Activated T-helper 1 cell treated with anti-CD3 and anti-CD28 coated beads, Interleukin-12 subunit alpha, Interleukin-12 subunit beta, Interleukin-2, Interleukin-4 antibody, amounts not matched to agents 30 ng/mL and 10 ng/mL and 1 ng/mL, durations not matched to agents 14 hours and 24 hours and 36 hours (primary cell): ENCODE results near the gene B4GALT3. TPM values are rescaled to one million over a fixed set of nuclear protein-coding genes. Genes with fewer than 3 reads are reported as not detected.
A peak's percentile ranks its signal among the peaks of the same experiment; 100 is the strongest.

ENCODE experiments used
- DNase-seq: peaks from one replicate; pipeline ENCODE4 v3.0.0; 2021; ENCODE audit warnings: low spot score
- H3K27ac Mint-ChIP-seq: one replicate; pipeline ENCODE4 v1.8.0; 2021; ENCODE audit warnings: mild to moderate bottlenecking, mixed read lengths
- H3K27me3 Mint-ChIP-seq: one replicate; pipeline ENCODE4 v1.8.0; 2022; ENCODE audit warnings: mild to moderate bottlenecking, moderate library complexity, mixed read lengths; ENCODE audit not compliant: insufficient read depth
- H3K36me3 Mint-ChIP-seq: one replicate; pipeline ENCODE4 v1.8.0; 2021; ENCODE audit warnings: low read depth, mixed read lengths
- H3K4me1 Mint-ChIP-seq: one replicate; pipeline ENCODE4 v1.8.0; 2021; ENCODE audit warnings: low read depth, mixed read lengths
- H3K4me3 Mint-ChIP-seq: one replicate; pipeline ENCODE4 v1.8.0; 2021; ENCODE audit warnings: mild to moderate bottlenecking, moderate library complexity, mixed read lengths
- H3K9me3 Mint-ChIP-seq: one replicate; pipeline ENCODE4 v1.8.0; 2021; ENCODE audit warnings: mixed read lengths
- intact Hi-C: fragments of 100-400 bp; cut with micrococcal nuclease; formaldehyde crosslinking; loops from one replicate; pipeline ENCODE4 v1.15.1; 2024
- total RNA-seq: library from RNA; stranded (reverse); gene quantifications from 2 replicates; pipeline ENCODE4 v1.2.3, GENCODE V29; 2022

B4GALT3 gene
- total RNA-seq, 1 donor from 2014 or later, result 68.2 TPM

DNA sequence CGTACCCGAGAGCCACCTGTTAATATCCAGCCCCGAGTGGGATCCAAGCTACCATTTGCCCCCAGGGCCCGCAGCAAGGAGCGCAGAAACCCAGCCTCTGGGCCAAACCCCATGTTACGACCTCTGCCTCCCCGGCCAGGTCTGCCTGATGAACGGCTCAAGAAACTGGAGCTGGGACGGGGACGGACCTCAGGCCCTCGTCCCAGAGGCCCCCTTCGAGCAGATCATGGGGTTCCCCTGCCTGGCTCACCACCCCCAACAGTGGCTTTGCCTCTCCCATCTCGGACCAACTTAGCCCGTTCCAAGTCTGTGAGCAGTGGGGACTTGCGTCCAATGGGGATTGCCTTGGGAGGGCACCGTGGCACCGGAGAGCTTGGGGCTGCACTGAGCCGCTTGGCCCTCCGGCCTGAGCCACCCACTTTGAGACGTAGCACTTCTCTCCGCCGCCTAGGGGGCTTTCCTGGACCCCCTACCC, 16.6 kb downstream of the B4GALT3 start:
- Mint-ChIP-seq H3K27me3 (no peaks in the 10 kb centered on the region), H3K9me3 (no peaks in the 10 kb centered on the region), H3K4me3 (peak overlapping the region; percentile 88), H3K4me1 (peaks cover 64% of the 10 kb centered on the region), H3K27ac (peak overlapping the region; percentile 62), H3K36me3 (peaks cover 49% of the 10 kb centered on the region)
- intact Hi-C loops, result loop anchor here (2.0 kb wide), 1 partner anchor 16 kb away; the partner anchor contains the start of gene B4GALT3
- DNase-seq, result no peak

DNA sequence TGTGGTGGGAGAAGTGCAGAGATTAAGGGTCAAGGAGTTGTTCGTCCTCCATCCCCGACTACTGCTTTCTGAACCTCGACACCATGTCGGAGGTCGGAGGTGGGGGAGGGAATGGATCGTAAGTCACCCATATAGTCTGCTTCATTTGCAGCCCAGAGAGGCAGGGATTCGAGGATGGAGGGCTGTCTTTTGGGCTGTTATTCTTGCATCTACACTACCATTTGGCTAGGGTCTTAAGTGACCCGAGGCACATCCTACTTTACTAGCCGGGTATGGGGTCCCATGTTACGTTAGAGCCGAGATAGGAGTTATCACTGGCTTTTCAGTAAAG, 17.4 kb downstream of the B4GALT3 start:
- Mint-ChIP-seq H3K4me1 (peaks cover 64% of the 10 kb centered on the region), H3K9me3 (no peaks in the 10 kb centered on the region), H3K27ac (peak overlapping the region; percentile 65), H3K27me3 (no peaks in the 10 kb centered on the region), H3K36me3 (peaks cover 51% of the 10 kb centered on the region), H3K4me3 (peak overlapping the region; percentile 88)
- no peak for DNase-seq
- intact Hi-C loops, result loop anchor here (1.0 to 2.0 kb wide), 5 partner anchors 17 to 115 kb away; partner anchors contain the start of genes B4GALT3, DEDD, NDUFS2 and TOMM40L

DNA sequence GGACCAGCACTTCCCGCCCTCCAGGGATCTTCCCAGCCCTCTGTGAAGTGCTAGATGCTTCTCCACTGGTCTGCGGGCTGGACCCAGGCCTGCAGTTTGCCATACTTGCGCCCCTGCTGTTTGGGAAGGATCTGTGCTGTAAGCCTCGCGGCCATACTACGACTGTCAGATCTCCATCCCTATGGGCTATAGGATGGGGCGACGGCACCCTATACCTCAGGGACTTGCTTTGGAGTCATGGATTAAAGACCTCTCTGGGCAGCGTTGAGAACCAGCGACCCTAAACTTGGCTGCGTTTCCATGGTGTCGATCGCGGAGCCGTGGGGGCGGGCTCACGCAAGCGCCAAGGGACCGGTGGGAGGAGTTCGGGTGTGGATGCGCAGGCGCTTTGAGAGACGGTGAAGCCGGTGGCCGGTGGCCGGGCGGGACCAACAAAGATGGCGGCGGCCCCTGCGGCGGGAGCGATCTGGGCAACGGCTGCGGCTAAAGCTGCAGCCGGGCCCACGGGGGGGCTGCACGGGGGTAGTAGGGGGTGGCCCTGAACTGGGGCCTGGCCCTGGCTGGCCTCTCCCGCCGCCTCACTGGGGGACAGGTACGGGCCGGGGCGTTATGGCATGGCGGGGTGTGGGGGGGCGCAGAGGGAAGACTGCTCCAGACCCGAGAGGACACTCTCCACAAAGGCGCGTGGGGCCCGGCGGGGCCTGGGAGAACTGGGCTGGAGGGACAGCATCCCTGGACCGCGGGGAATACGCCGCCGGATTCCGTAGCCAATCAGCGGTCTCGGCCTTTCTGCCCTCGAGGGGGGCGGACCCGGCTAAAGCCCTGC, 18.0 kb downstream of the B4GALT3 start, which contains the start of gene USP21:
Gene USP21, plus strand, starts transcription at position 414 of the 826 bp plus-strand sequence. CDS start 1,141 bp downstream, outside the sequence.
- H3K4me3 Mint-ChIP-seq, result peak within 1 kb of the TSS; percentile 88
- H3K36me3 Mint-ChIP-seq, result peaks cover 51% of the 10 kb centered on the region
- no peaks in the 10 kb centered on the region for H3K27me3 Mint-ChIP-seq
- peaks cover 64% of the 10 kb centered on the region for H3K4me1 Mint-ChIP-seq
- DNase-seq, result peak; percentile 91
- peak within 1 kb of the TSS; percentile 86 for H3K27ac Mint-ChIP-seq
- no peaks in the 10 kb centered on the region for H3K9me3 Mint-ChIP-seq
- intact Hi-C loops, result loop anchor here (1.0 to 2.0 kb wide), 4 partner anchors 27 to 114 kb away; partner anchors contain the start of genes DEDD, NDUFS2, TOMM40L and USF1

GRCh38 chr1:161158316-161159010, 18.8 kb downstream of the B4GALT3 start:
- no peaks in the 10 kb centered on the region for H3K9me3 Mint-ChIP-seq
- peak overlapping the region; percentile 86 for H3K27ac Mint-ChIP-seq
- H3K36me3 Mint-ChIP-seq, result peaks cover 47% of the 10 kb centered on the region
- peak overlapping the region; percentile 88 for H3K4me3 Mint-ChIP-seq
- H3K4me1 Mint-ChIP-seq, result peaks cover 63% of the 10 kb centered on the region
- intact Hi-C loops, result loop anchor here (1.0 to 2.0 kb wide), 4 partner anchors 26 to 114 kb away; partner anchors contain the start of genes DEDD, NDUFS2, TOMM40L and USF1
- no peaks in the 10 kb centered on the region for H3K27me3 Mint-ChIP-seq
- DNase-seq, result no peak

DNA sequence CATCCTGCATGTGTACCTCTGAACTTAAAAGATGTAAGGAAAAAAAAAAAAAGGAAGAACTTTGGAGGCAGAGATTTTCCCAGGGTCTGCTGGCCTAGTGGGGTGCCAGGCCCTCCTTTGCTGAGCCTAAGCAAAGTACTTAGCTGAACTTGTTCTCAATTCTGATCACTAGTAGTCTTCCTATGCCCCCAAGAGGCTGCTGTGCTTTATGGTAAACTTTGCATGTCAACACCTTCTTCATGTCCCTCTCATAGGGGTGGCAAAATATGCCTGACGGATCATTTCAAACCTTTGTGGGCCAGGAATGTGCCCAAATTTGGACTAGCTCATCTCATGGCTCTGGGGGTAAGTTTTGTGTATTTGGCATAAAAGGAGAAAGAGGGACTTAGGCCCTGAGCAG, 19.4 kb downstream of the B4GALT3 start:
- intact Hi-C loops, result loop anchor here (2.0 kb wide), 3 partner anchors 45 to 113 kb away; partner anchors contain the start of genes NDUFS2, TOMM40L and USF1
- H3K27ac Mint-ChIP-seq, result peak overlapping the region; percentile 49
- H3K4me1 Mint-ChIP-seq, result peaks cover 57% of the 10 kb centered on the region
- H3K4me3 Mint-ChIP-seq, result peak overlapping the region; percentile 88
- no peak for DNase-seq
- H3K9me3 Mint-ChIP-seq, result no peaks in the 10 kb centered on the region
- H3K36me3 Mint-ChIP-seq, result peaks cover 41% of the 10 kb centered on the region
- no peaks in the 10 kb centered on the region for H3K27me3 Mint-ChIP-seq

GRCh38 chr1:161153682-161154337, 23.5 kb downstream of the B4GALT3 start, which contains the start of gene UFC1:
TSS of gene UFC1 (plus strand) at chr1:161153978. CDS start at chr1:161153998, 20 bp downstream.
- Mint-ChIP-seq H3K4me3 (peak within 1 kb of the TSS; percentile 99), H3K4me1 (peaks cover 32% of the 10 kb centered on the region), H3K27me3 (no peaks in the 10 kb centered on the region), H3K9me3 (no peaks in the 10 kb centered on the region), H3K27ac (peak within 1 kb of the TSS; percentile 100), H3K36me3 (peaks cover 25% of the 10 kb centered on the region)
- DNase-seq, result peak; percentile 80
- intact Hi-C loops, result loop anchor here (1.0 to 2.0 kb wide), 6 partner anchors 12 to 86 kb away; partner anchors contain the start of genes DEDD, NDUFS2 and PPOX

DNA sequence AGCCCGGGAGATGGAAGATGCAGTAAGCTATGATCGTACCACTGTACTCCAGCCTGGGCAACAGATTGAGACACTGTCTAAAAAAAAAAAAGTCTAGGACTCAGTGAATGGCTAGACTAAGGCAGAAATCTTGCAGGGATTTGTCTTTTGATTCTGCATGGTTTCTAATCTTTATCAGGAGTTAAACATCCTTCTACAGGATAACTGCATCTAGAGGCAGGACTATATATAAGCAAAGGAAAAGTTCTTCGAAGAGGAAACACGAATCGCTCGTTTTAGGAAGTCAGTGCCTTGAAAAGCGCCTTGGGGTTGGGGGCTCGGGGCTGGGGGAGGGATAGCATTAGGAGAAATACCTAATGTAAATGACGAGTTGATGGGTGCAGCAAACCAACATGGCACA, 24.1 kb downstream of the B4GALT3 start:
- H3K27ac Mint-ChIP-seq, result peak overlapping the region; percentile 100
- no peaks in the 10 kb centered on the region for H3K9me3 Mint-ChIP-seq
- H3K4me1 Mint-ChIP-seq, result peaks cover 26% of the 10 kb centered on the region
- no peaks in the 10 kb centered on the region for H3K27me3 Mint-ChIP-seq
- H3K4me3 Mint-ChIP-seq, result peak overlapping the region; percentile 99
- intact Hi-C loops, result loop anchor here (1.0 to 2.0 kb wide), 4 partner anchors 21 to 49 kb away; partner anchors contain the start of genes DEDD and NDUFS2
- peaks cover 20% of the 10 kb centered on the region for H3K36me3 Mint-ChIP-seq
- DNase-seq, result no peak

DNA sequence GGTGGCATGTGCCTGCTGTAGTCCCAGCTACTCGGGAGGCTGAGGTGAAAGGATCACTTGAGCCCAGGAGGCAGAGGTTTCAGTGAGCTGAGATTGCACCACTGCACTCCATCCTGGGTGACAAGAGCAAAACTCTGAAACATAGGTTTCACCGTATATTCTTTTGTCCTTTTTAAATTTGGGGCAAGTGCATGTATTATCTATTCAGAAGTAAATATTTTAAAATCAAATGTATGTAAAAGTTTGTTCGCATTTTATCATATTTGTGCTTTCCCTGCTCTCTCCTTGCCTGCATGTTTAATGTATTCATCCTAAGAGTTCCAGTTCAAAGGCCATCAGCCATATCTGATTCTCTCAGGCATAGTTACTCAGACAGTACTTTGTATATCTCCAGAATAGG, 31.5 kb downstream of the B4GALT3 start:
- no peak for DNase-seq
- Mint-ChIP-seq H3K36me3 (no peaks in the 10 kb centered on the region), H3K27ac (no peak overlapping the region), H3K4me1 (no peaks in the 10 kb centered on the region), H3K9me3 (no peaks in the 10 kb centered on the region), H3K4me3 (no peak overlapping the region), H3K27me3 (no peaks in the 10 kb centered on the region)
- intact Hi-C loops, result no loop called here

DNA sequence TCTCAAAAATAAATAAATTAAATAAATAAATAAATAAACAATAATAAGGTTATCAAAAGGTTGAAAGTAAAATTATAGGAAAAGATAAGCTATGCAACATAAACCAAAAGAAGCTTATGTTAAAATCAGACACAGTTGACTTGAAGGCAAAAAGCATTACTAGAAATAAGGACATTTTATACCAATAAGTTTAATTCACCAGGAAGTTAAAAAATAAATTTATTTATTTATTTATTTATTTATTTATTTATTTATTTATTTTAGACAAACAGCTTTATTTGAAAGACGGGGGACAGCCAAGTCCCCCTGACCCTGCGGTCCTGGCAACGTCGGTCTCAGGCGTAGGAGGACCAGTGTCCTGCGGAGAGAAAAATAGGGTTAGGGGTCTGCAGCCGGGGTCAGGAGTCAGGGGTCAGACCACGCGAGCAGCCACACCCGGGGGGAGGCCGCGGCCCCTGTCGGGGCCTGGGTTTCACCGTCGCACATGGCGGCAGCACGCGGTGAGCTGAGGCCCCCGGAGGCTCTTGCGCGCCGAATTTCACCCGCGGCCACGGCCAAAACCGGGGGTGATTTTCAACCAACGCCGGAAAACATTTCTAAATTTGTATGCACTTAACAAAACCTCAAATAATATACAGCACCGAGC, 36.4 kb downstream of the B4GALT3 start:
- Mint-ChIP-seq H3K27me3 (no peaks in the 10 kb centered on the region), H3K4me1 (no peaks in the 10 kb centered on the region), H3K36me3 (peaks cover 4% of the 10 kb centered on the region), H3K27ac (no peak overlapping the region), H3K4me3 (no peak overlapping the region), H3K9me3 (no peaks in the 10 kb centered on the region)
- no peak for DNase-seq
- intact Hi-C loops, result no loop called here

- H3K27me3 Mint-ChIP-seq, result no peaks in the 10 kb centered on the region
- peaks cover 8% of the 10 kb centered on the region for H3K36me3 Mint-ChIP-seq
- no peaks in the 10 kb centered on the region for H3K9me3 Mint-ChIP-seq
- no peak overlapping the region for H3K27ac Mint-ChIP-seq
- H3K4me3 Mint-ChIP-seq, result no peak overlapping the region
- intact Hi-C loops, result loop anchor here (1.0 to 10.0 kb wide), 3 partner anchors 67 to 875 kb away; partner anchors contain the start of gene DCAF8
- peaks cover 5% of the 10 kb centered on the region for H3K4me1 Mint-ChIP-seq
- no peak for DNase-seq
These were observed 37.5 kb downstream of the B4GALT3 start for GRCh38 chr1:161139766-161140165.

DNA sequence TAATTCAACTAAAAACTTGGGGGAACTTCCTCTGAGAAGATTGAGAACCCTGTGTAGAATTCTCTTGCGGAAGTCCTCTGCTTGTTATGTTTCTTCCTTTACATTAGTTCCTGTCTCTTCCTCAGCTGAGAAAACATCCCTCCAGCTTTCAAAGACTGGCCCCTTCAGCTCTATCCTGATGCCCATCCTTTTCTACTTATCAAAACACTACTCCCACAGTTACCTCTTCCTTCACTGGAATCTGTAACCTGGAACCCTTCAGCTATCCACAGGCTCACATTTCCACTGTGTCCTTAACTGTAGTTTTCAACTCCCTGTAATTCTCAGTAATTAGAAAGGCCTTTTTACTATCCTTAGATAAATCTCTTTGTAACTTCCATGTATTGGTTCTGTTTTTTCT, 38.9 kb downstream of the B4GALT3 start:
- no peaks in the 10 kb centered on the region for H3K27me3 Mint-ChIP-seq
- intact Hi-C loops, result loop anchor here (2.0 to 10.0 kb wide), 2 partner anchors 146 to 874 kb away; partner anchors contain the start of gene DCAF8
- no peak overlapping the region for H3K4me3 Mint-ChIP-seq
- no peak overlapping the region for H3K27ac Mint-ChIP-seq
- peaks cover 5% of the 10 kb centered on the region for H3K4me1 Mint-ChIP-seq
- no peaks in the 10 kb centered on the region for H3K9me3 Mint-ChIP-seq
- no peak for DNase-seq
- H3K36me3 Mint-ChIP-seq, result peaks cover 8% of the 10 kb centered on the region
